Liver (tissue), 9 donors: Measurements from ENCODE around the gene ROR1. TPM values are rescaled to one million over a fixed set of nuclear protein-coding genes. Genes with fewer than 3 reads are reported as not detected.

Experiments
- DNase-seq: peaks from one replicate; pipeline ENCODE4 v3.0.0-alpha.2; 2017; ENCODE audit warnings: low spot score
- H3K27ac ChIP-seq, 2 donors: one replicate each; pipeline ENCODE4 v1.7.0; 2013; ENCODE audit warnings: inconsistent platforms in 2 of 2, low read length in 2 of 2, control low read depth in 1 of 2, low read depth in 1 of 2, mild to moderate bottlenecking in 1 of 2
- H3K27me3 ChIP-seq, 4 donors: one replicate each; pipeline versions ENCODE4 v1.6.1 to v1.7.0; 2013; ENCODE audit warnings: low read length in 3 of 4, inconsistent platforms in 1 of 4, mild to moderate bottlenecking in 1 of 4, moderate library complexity in 1 of 4; ENCODE audit not compliant: control insufficient read depth in 4 of 4, insufficient read depth in 4 of 4
- H3K36me3 ChIP-seq, 4 donors: one replicate each; pipeline versions ENCODE4 v1.6.1 to v1.7.0; 2013; ENCODE audit warnings: low read length in 3 of 4, mild to moderate bottlenecking in 3 of 4, low read depth in 1 of 4, moderate library complexity in 1 of 4; ENCODE audit not compliant: control insufficient read depth in 4 of 4, insufficient read depth in 3 of 4
- H3K4me1 ChIP-seq, 4 donors: one replicate each; pipeline versions ENCODE4 v1.6.1 to v1.7.0; 2013; ENCODE audit warnings: low read length in 3 of 4, mild to moderate bottlenecking in 3 of 4, moderate library complexity in 1 of 4; ENCODE audit not compliant: control insufficient read depth in 4 of 4, insufficient read depth in 4 of 4
- H3K4me3 ChIP-seq, 3 donors: one replicate each; pipeline versions ENCODE4 v1.6.1 to v1.7.0; 2013; ENCODE audit warnings: low read length in 3 of 3, control low read depth in 1 of 3, low read depth in 1 of 3, mild to moderate bottlenecking in 1 of 3
- H3K9ac ChIP-seq, 2 donors: one replicate each; pipeline ENCODE4 v1.7.0; 2013; ENCODE audit warnings: low read length in 2 of 2, mild to moderate bottlenecking in 2 of 2, moderate library complexity in 2 of 2, control low read depth in 1 of 2, low read depth in 1 of 2
- H3K9me3 ChIP-seq, 4 donors: one replicate each; pipeline versions ENCODE4 v1.6.1 to v1.7.0; 2013; ENCODE audit warnings: low read length in 3 of 4; ENCODE audit not compliant: control insufficient read depth in 4 of 4
- EGR1 ChIP-seq, 2 donors: IDR thresholded peaks; 2 replicates each; pipeline ENCODE4 v1.6.1; 2016 to 2018; ENCODE audit warnings: antibody characterized with exemption in 2 of 2, low read depth in 2 of 2
- FOXA2 ChIP-seq: IDR thresholded peaks from 2 replicates; pipeline ENCODE4 v1.6.1; 2016; ENCODE audit warnings: antibody characterized with exemption
- GABPA ChIP-seq, 2 donors: IDR thresholded peaks in 1 of 2; conservative IDR thresholded peaks in 1 of 2; 2 replicates each; pipeline ENCODE4 v1.6.1; 2016; ENCODE audit warnings: antibody characterized with exemption in 2 of 2, mild to moderate bottlenecking in 1 of 2, moderate library complexity in 1 of 2
- HNF4A ChIP-seq, 2 donors: conservative IDR thresholded peaks; 2 replicates each; pipeline ENCODE4 v1.6.1; 2016; ENCODE audit warnings: antibody characterized with exemption in 2 of 2, mild to moderate bottlenecking in 2 of 2
- HNF4G ChIP-seq: IDR thresholded peaks from 2 replicates; pipeline ENCODE4 v1.6.1; 2016; ENCODE audit warnings: antibody characterized with exemption
- JUND ChIP-seq, 2 donors: IDR thresholded peaks; 2 replicates each; pipeline ENCODE4 v1.6.1; 2016; ENCODE audit warnings: antibody characterized with exemption in 2 of 2
- NR2F2 ChIP-seq: IDR thresholded peaks from 2 replicates; pipeline ENCODE4 v1.6.1; 2016; ENCODE audit warnings: antibody characterized with exemption
- RXRA ChIP-seq, 2 donors: IDR thresholded peaks; 2 replicates each; pipeline ENCODE4 v1.6.1; 2017 to 2018; ENCODE audit warnings: antibody characterized with exemption in 2 of 2, mild to moderate bottlenecking in 1 of 2
- SP1 ChIP-seq: IDR thresholded peaks from 2 replicates; pipeline ENCODE4 v1.6.1; 2018; ENCODE audit warnings: antibody characterized with exemption, mild to moderate bottlenecking
- TAF1 ChIP-seq: conservative IDR thresholded peaks from 2 replicates; pipeline ENCODE4 v1.6.1; 2016; ENCODE audit warnings: antibody characterized with exemption, mild to moderate bottlenecking
- YY1 ChIP-seq: IDR thresholded peaks from 2 replicates; pipeline ENCODE4 v1.6.1; 2016; ENCODE audit warnings: antibody characterized with exemption, mild to moderate bottlenecking
- WGBS: extraction: QIAGEN DNeasy Blood & Tissue Kit; methylation state at CpG from one replicate; pipeline ENCODE4 v1.1.7; 2013; 5-methylcytosine and 5-hydroxymethylcytosine counted together
- polyA plus RNA-seq, 2 donors: library from polyadenylated mRNA; stranded (reverse) in 1 of 2; unstranded in 1 of 2; fragments of 200-250 nt in 1 of 2; fragments of >200 nt in 1 of 2; fragmentation: Nextera tagmentation in 1 of 2; extraction: Ambion mirVana in 1 of 2; gene quantifications; one replicate each; pipeline versions ENCODE4 v1.2.1 to v1.2.3, GENCODE V29; 2013 to 2015
- total RNA-seq, 2 donors: library from RNA; depleted of rRNA; stranded (reverse); fragments of >200 nt; gene quantifications; one replicate each; pipeline ENCODE4 v1.2.3, GENCODE V29; 2014
- TF ChIP-seq, protein P1 (sequence below): IDR thresholded peaks from 2 replicates; pipeline ENCODE4 v1.6.1; 2016; ENCODE audit warnings: antibody characterized with exemption
- TF ChIP-seq, protein P2 (sequence below): fragments of 150-350 bp; IDR thresholded peaks from 2 replicates; pipeline ENCODE4 v1.5.1; 2017; ENCODE audit warnings: improper control_type of control experiment, low read depth, low read length; ENCODE audit not compliant: missing input control
- TF ChIP-seq, protein P3 (sequence below): IDR thresholded peaks from 2 replicates; pipeline ENCODE4 v1.6.1; 2016; ENCODE audit warnings: antibody characterized with exemption
- TF ChIP-seq, protein P4 (sequence below): IDR thresholded peaks from 2 replicates; pipeline ENCODE4 v1.6.1; 2016; ENCODE audit warnings: antibody characterized with exemption
- TF ChIP-seq, protein P5 (sequence below): IDR thresholded peaks from 2 replicates; pipeline ENCODE4 v1.6.1; 2016; ENCODE audit warnings: antibody characterized with exemption, mild to moderate bottlenecking
- donor health status: healthy.
- donor health status: healthy.
- donor health status: healthy.
- donor health status: healthy.
- donor health status: healthy.

ROR1 gene
- total and polyA plus RNA-seq, 4 donors: 0.15 to 0.98 (median 0.37) TPM

DNA sequence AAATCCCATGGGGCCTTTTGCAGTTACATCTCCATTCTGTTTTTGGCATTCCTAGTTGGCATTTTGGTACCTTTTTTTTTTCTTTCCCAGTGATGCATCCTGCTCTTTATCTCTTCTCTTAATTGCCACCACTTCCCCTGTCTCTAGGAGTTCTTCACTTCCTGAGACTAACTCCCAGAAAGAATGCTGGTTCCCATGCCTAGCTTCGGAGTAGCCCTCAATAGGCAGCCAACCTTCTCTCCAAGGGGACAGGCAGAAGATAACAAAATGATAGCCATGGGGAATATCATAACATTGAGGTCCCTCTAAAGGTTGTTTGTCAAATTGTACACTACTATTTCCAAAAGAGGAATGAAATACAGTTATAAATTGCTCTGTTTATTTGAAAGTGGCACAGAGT, 279.0 kb downstream of the ROR1 start:
- no peaks in the 10 kb centered on the region for H3K9me3 ChIP-seq
- H3K9ac ChIP-seq: no peak overlapping the region
- WGBS: 88% methylated on average over 1 of the region's 1 CpG
- no peak overlapping the region for H3K4me3 ChIP-seq
- no peaks in the 10 kb centered on the region for H3K4me1 ChIP-seq
- no peak overlapping the region for H3K27ac ChIP-seq
- H3K36me3 ChIP-seq: no peaks in the 10 kb centered on the region
- DNase-seq: no peak
- no peaks in the 10 kb centered on the region for H3K27me3 ChIP-seq
- TF ChIP-seq JUND (IDR thresholded peaks at IDR 0.05) (no peak), NR2F2 (no peak), RXRA (IDR thresholded peaks at IDR 0.05) (no peak), YY1 (no peak)
- TF ChIP-seq, protein P1, sequence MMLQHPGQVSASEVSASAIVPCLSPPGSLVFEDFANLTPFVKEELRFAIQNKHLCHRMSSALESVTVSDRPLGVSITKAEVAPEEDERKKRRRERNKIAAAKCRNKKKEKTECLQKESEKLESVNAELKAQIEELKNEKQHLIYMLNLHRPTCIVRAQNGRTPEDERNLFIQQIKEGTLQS: no peak
- TF ChIP-seq, protein P2, sequence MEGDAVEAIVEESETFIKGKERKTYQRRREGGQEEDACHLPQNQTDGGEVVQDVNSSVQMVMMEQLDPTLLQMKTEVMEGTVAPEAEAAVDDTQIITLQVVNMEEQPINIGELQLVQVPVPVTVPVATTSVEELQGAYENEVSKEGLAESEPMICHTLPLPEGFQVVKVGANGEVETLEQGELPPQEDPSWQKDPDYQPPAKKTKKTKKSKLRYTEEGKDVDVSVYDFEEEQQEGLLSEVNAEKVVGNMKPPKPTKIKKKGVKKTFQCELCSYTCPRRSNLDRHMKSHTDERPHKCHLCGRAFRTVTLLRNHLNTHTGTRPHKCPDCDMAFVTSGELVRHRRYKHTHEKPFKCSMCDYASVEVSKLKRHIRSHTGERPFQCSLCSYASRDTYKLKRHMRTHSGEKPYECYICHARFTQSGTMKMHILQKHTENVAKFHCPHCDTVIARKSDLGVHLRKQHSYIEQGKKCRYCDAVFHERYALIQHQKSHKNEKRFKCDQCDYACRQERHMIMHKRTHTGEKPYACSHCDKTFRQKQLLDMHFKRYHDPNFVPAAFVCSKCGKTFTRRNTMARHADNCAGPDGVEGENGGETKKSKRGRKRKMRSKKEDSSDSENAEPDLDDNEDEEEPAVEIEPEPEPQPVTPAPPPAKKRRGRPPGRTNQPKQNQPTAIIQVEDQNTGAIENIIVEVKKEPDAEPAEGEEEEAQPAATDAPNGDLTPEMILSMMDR: no peak
- TF ChIP-seq, protein P3, sequence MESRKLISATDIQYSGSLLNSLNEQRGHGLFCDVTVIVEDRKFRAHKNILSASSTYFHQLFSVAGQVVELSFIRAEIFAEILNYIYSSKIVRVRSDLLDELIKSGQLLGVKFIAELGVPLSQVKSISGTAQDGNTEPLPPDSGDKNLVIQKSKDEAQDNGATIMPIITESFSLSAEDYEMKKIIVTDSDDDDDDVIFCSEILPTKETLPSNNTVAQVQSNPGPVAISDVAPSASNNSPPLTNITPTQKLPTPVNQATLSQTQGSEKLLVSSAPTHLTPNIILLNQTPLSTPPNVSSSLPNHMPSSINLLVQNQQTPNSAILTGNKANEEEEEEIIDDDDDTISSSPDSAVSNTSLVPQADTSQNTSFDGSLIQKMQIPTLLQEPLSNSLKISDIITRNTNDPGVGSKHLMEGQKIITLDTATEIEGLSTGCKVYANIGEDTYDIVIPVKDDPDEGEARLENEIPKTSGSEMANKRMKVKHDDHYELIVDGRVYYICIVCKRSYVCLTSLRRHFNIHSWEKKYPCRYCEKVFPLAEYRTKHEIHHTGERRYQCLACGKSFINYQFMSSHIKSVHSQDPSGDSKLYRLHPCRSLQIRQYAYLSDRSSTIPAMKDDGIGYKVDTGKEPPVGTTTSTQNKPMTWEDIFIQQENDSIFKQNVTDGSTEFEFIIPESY: no peak

DNA sequence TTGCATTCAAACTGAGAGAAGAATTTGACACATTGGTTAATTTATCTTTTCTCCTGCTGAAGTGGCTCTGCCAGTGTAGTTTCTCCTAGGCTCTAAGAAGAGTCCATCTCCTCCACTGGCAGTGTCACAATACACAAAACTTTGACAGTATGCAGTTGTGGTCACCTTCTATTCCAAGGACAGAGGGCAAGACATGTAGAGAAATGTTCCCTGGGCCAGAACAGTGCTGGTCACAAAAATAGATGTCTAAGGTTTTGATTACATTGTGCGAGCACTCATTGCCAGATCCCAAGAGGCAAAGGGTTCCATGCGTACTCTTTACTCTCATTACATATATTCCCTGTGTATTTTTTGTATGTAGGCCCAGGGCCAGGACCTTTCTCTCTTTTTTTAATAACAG, 281.5 kb downstream of the ROR1 start:
- no peaks in the 10 kb centered on the region for H3K4me1 ChIP-seq
- H3K36me3 ChIP-seq: no peaks in the 10 kb centered on the region
- TF ChIP-seq, protein P2: no peak
- no peak for TF ChIP-seq NR2F2
- TF ChIP-seq TAF1: no peak
- TF ChIP-seq FOXA2: no peak
- no peak for TF ChIP-seq GABPA (IDR thresholded peaks at IDR 0.05 in 1 of 2, conservative IDR thresholded peaks at IDR 0.05 in 1 of 2)
- TF ChIP-seq YY1: no peak
- TF ChIP-seq RXRA (IDR thresholded peaks at IDR 0.05): no peak
- TF ChIP-seq, protein P1: no peak
- no peak for TF ChIP-seq HNF4A (conservative IDR thresholded peaks at IDR 0.05)
- TF ChIP-seq, protein P3: no peak
- TF ChIP-seq, protein P4, sequence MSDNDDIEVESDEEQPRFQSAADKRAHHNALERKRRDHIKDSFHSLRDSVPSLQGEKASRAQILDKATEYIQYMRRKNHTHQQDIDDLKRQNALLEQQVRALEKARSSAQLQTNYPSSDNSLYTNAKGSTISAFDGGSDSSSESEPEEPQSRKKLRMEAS: no peak
- no peak for TF ChIP-seq HNF4G
- no peak for TF ChIP-seq EGR1 (IDR thresholded peaks at IDR 0.05; ENCODE audit: low read depth in 2 of 2)
- no peak for TF ChIP-seq SP1
- no peak for TF ChIP-seq JUND (IDR thresholded peaks at IDR 0.05)
- TF ChIP-seq, protein P5, sequence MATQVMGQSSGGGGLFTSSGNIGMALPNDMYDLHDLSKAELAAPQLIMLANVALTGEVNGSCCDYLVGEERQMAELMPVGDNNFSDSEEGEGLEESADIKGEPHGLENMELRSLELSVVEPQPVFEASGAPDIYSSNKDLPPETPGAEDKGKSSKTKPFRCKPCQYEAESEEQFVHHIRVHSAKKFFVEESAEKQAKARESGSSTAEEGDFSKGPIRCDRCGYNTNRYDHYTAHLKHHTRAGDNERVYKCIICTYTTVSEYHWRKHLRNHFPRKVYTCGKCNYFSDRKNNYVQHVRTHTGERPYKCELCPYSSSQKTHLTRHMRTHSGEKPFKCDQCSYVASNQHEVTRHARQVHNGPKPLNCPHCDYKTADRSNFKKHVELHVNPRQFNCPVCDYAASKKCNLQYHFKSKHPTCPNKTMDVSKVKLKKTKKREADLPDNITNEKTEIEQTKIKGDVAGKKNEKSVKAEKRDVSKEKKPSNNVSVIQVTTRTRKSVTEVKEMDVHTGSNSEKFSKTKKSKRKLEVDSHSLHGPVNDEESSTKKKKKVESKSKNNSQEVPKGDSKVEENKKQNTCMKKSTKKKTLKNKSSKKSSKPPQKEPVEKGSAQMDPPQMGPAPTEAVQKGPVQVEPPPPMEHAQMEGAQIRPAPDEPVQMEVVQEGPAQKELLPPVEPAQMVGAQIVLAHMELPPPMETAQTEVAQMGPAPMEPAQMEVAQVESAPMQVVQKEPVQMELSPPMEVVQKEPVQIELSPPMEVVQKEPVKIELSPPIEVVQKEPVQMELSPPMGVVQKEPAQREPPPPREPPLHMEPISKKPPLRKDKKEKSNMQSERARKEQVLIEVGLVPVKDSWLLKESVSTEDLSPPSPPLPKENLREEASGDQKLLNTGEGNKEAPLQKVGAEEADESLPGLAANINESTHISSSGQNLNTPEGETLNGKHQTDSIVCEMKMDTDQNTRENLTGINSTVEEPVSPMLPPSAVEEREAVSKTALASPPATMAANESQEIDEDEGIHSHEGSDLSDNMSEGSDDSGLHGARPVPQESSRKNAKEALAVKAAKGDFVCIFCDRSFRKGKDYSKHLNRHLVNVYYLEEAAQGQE: no peak
- H3K9ac ChIP-seq: no peak overlapping the region
- H3K27me3 ChIP-seq: no peaks in the 10 kb centered on the region
- H3K4me3 ChIP-seq: no peak overlapping the region
- H3K27ac ChIP-seq: no peak overlapping the region
- 94% methylated on average over 2 of the region's 2 CpGs for WGBS
- DNase-seq: no peak
- no peaks in the 10 kb centered on the region for H3K9me3 ChIP-seq
